ENCODE measurements around the gene RTRAF.

Gene RTRAF

GRCh38 chr14:52006361-52006760 lies 17.0 kb downstream of the RTRAF start:
- Mint-ChIP-seq H3K4me1 (ENCODE audit: low read depth) (peaks cover 2% of the 10 kb centered on the region), H3K27ac (no peak overlapping the region), H3K36me3 (peaks cover 14% of the 10 kb centered on the region), H3K4me3 (no peak overlapping the region), H3K27me3 (no peaks in the 10 kb centered on the region), H3K9me3 (ENCODE audit: low read depth) (no peaks in the 10 kb centered on the region)

GRCh38 chr14:52007211-52007610 lies 17.9 kb downstream of the RTRAF start:
- peaks cover 2% of the 10 kb centered on the region for H3K4me1 Mint-ChIP-seq (ENCODE audit: low read depth)
- no peaks in the 10 kb centered on the region for H3K27me3 Mint-ChIP-seq
- peaks cover 15% of the 10 kb centered on the region for H3K36me3 Mint-ChIP-seq
- no peak overlapping the region for H3K4me3 Mint-ChIP-seq
- H3K9me3 Mint-ChIP-seq (ENCODE audit: low read depth) = no peaks in the 10 kb centered on the region
- H3K27ac Mint-ChIP-seq = no peak overlapping the region

- Mint-ChIP-seq H3K9me3 (ENCODE audit: low read depth) (no peaks in the 10 kb centered on the region), H3K27ac (no peak overlapping the region), H3K4me3 (no peak overlapping the region), H3K27me3 (no peaks in the 10 kb centered on the region), H3K4me1 (ENCODE audit: low read depth) (peaks cover 2% of the 10 kb centered on the region), H3K36me3 (peaks cover 17% of the 10 kb centered on the region)
Observed at GRCh38 chr14:52007637-52008036, 18.3 kb downstream of the RTRAF start.

GRCh38 chr14:52008136-52008535 lies 18.8 kb downstream of the RTRAF start:
- H3K27ac Mint-ChIP-seq = peak overlapping the region; percentile 8
- peaks cover 2% of the 10 kb centered on the region for H3K4me1 Mint-ChIP-seq (ENCODE audit: low read depth)

DNA sequence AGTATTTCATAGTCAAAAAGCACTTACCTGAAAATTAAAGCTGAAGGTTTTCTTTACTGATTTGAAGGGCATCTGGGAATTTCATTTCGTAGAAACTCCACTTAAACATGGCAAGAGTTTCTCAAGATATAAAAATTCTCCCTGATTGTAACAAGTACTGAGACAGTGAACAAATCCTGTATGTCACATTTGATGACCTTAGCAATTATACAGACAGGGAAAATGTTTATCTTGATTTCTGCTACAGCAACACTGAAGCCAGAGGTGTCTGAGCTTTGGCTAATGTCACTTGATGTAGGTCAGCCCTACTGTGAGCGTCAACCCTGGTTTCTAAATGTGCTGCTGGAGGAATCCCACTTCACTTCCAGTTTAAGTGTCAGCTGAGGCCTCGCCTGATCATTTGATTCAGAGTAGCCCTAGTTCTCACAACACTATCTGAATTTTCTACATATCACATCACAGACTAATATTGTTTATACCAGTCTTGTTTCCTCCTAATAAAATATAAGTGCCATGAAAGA lies 20.9 kb downstream of the RTRAF start:
- Mint-ChIP-seq H3K27ac (no peak overlapping the region), H3K36me3 (peaks cover 16% of the 10 kb centered on the region), H3K27me3 (no peaks in the 10 kb centered on the region), H3K4me1 (ENCODE audit: low read depth) (no peaks in the 10 kb centered on the region), H3K4me3 (no peak overlapping the region), H3K9me3 (ENCODE audit: low read depth) (no peaks in the 10 kb centered on the region)

More at GRCh38 chr14:52008136-52008535, 18.8 kb downstream of the RTRAF start:
- H3K36me3 Mint-ChIP-seq = peaks cover 17% of the 10 kb centered on the region
- H3K27me3 Mint-ChIP-seq = no peaks in the 10 kb centered on the region
- no peak overlapping the region for H3K4me3 Mint-ChIP-seq
- H3K9me3 Mint-ChIP-seq (ENCODE audit: low read depth) = no peaks in the 10 kb centered on the region

DNA sequence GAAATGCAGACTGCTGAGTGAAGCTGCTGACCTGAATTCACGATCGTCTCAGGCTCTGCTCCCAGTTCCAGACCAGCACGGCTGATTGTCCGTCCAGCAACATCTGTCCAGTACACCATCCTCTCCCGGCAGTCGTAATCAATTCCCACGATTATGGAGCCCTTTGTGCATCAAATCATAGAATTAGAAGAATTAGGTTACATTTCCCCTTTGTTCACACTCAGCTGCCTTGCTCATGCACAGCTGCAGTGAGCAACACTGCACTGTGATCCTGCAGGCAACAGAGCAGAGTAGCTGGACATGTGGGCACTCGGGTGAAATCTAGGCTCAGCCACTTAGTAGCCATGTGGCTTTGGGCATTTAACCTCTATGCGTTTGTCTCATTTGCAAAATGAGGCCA lies 22.2 kb downstream of the RTRAF start:
- Mint-ChIP-seq H3K4me1 (ENCODE audit: low read depth) (no peaks in the 10 kb centered on the region), H3K4me3 (no peak overlapping the region), H3K36me3 (peaks cover 13% of the 10 kb centered on the region), H3K27ac (no peak overlapping the region), H3K27me3 (peaks cover under 1% of the 10 kb centered on the region), H3K9me3 (ENCODE audit: low read depth) (no peaks in the 10 kb centered on the region)

DNA sequence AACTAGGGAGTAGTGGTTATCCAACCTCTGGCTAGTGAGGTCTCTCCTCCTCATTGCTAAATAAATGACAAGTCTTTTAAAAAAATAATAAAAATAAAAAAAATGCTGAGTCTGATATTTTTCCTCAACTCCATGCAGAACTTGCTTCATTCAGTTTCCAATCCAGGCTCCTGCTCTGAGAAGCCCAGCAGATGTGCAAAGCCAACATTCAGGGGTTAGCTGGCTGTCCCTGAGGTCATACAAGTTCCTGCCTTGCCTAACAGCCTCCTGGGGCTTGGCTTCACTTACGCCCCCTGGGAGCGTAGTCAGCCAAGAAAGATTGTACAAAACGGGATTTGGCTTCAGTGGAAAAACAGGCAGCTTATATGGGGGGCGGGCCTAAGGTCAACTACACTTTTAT lies 23.3 kb downstream of the RTRAF start:
- H3K27me3 Mint-ChIP-seq = peaks cover 5% of the 10 kb centered on the region
- peaks cover 11% of the 10 kb centered on the region for H3K36me3 Mint-ChIP-seq
- no peaks in the 10 kb centered on the region for H3K9me3 Mint-ChIP-seq (ENCODE audit: low read depth)
- no peak overlapping the region for H3K4me3 Mint-ChIP-seq
- H3K4me1 Mint-ChIP-seq (ENCODE audit: low read depth) = no peaks in the 10 kb centered on the region
- H3K27ac Mint-ChIP-seq = no peak overlapping the region

DNA sequence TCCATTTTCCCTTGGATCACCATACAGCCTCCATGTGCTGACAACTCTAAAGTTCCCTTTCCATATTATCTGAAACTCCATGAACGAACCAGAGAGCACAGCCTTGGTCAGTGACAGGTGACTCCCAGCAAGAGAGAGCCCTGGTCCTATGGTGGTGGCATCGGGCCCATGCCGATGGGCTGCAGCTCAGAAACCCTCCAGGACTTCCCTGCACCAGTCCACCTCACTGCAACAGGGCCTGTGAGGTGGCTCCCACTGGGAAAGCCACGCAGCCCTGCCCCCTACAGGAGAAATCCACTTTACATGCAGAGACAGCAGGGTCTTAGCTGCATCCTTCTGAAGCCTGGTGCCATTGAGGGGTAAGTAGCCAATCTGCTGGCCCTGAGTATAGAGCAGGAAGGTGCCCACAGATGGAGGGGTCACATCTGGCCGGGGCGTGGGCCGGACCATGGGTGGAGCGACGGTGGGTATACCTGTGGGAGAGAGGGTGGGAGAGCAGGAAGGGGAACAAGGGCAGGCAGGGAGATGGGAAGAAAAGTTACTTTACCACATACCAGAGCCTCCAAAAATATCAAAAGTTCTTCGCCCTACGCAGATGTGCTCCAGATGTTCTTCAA lies 24.7 kb downstream of the RTRAF start:
- Mint-ChIP-seq H3K4me3 (no peak overlapping the region), H3K36me3 (peaks cover 8% of the 10 kb centered on the region), H3K27me3 (peaks cover 7% of the 10 kb centered on the region), H3K27ac (no peak overlapping the region), H3K9me3 (ENCODE audit: low read depth) (no peaks in the 10 kb centered on the region), H3K4me1 (ENCODE audit: low read depth) (no peaks in the 10 kb centered on the region)

- peaks cover 7% of the 10 kb centered on the region for H3K27me3 Mint-ChIP-seq
- H3K4me1 Mint-ChIP-seq (ENCODE audit: low read depth) = peaks cover 2% of the 10 kb centered on the region
- H3K27ac Mint-ChIP-seq = no peak overlapping the region
- no peak overlapping the region for H3K4me3 Mint-ChIP-seq
- H3K9me3 Mint-ChIP-seq (ENCODE audit: low read depth) = no peaks in the 10 kb centered on the region
- H3K36me3 Mint-ChIP-seq = peaks cover 8% of the 10 kb centered on the region
Observed at GRCh38 chr14:52014601-52015267, 25.4 kb downstream of the RTRAF start.

DNA sequence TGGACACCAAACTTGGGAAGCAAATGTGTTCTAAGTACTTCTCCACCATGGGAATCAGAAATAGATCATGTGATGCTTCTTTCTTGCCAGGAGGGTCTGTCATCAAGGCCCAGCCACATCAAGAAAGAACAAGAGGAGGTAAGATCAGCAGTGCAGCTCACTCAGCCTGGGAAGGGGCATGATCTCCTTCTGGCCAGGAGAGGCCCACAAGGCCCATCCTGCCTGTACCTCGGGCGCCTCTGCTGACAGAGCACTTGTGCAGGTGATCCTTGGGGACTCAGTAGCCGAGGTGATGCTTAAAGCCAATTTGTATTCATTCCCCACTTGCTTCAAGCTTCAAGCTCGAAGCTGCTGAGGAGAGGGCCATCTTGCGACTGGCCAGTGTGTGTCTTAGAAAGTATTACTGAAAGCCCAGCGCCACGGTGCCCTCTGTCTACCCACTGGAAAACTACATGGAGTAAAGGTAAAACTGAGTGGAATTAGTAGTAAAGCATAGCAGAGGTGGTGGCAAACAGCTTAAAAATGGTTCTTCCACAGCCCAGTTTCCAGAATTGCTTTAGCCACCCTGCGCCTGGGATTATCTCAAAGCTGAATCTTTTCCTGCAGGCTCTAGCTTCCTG lies 26.2 kb downstream of the RTRAF start:
- H3K4me1 Mint-ChIP-seq (ENCODE audit: low read depth) = peaks cover 9% of the 10 kb centered on the region
- H3K36me3 Mint-ChIP-seq = peaks cover 8% of the 10 kb centered on the region
- H3K27ac Mint-ChIP-seq = no peak overlapping the region
- H3K27me3 Mint-ChIP-seq = peaks cover 7% of the 10 kb centered on the region
- no peaks in the 10 kb centered on the region for H3K9me3 Mint-ChIP-seq (ENCODE audit: low read depth)
- H3K4me3 Mint-ChIP-seq = no peak overlapping the region

GRCh38 chr14:52018252-52018651 lies 28.9 kb downstream of the RTRAF start:
- no peaks in the 10 kb centered on the region for H3K9me3 Mint-ChIP-seq (ENCODE audit: low read depth)
- no peak overlapping the region for H3K27ac Mint-ChIP-seq
- H3K4me3 Mint-ChIP-seq = no peak overlapping the region
- peaks cover 2% of the 10 kb centered on the region for H3K36me3 Mint-ChIP-seq
- H3K4me1 Mint-ChIP-seq (ENCODE audit: low read depth) = peaks cover 28% of the 10 kb centered on the region
- H3K27me3 Mint-ChIP-seq = peaks cover 7% of the 10 kb centered on the region

DNA sequence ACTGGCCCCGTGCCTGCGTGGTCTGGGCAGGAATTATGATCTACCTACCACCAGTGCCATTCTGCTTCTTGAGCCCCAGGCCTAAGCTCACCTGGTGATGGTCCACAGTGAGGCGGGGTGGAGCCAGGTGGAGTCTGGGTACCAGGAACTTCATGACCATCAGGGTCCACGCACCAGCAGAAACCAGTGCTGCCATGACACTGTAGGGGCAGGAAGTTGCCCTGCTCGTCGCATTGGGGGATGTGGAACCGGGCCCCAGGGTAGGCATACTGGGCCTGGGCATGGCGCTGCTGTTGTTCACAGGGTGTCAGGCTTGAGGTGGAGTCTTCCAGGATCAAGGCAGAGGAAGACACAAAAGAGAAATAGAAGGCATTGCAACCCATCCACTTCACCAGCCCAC lies 29.6 kb downstream of the RTRAF start:
- Mint-ChIP-seq H3K4me3 (no peak overlapping the region), H3K27me3 (peaks cover 7% of the 10 kb centered on the region)

DNA sequence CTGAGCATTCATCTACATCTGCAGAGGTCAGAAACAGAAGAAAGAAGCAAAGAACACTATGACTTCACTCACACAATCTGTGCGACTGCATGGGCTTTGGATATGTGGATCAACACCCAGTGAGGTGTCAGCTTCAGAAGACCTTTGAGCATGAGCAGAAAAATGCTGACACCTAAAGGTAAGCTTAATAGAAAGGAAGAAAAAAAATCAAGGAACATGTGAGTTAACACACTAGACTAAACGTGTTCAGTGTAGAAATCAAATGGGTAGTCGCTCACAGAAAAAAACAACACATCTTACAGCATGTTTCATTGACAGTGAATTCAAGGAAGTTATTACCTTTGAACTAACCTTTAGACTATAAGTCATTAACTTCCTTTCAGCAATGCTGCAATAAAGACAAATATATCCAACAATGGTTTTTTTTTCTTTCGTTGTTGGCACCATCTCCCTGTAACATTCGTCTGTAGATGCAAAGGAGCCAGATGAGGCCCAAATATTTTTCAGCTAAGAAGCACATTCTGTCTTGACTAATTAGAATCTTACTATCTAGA lies 30.9 kb downstream of the RTRAF start:
- Mint-ChIP-seq H3K9me3 (ENCODE audit: low read depth) (peaks cover 3% of the 10 kb centered on the region), H3K4me1 (ENCODE audit: low read depth) (peaks cover 28% of the 10 kb centered on the region), H3K4me3 (peak overlapping the region; percentile 46), H3K36me3 (peaks cover 5% of the 10 kb centered on the region), H3K27me3 (peaks cover 7% of the 10 kb centered on the region), H3K27ac (no peak overlapping the region)

More for the DNA sequence above, 29.6 kb downstream of the RTRAF start:
- H3K4me1 Mint-ChIP-seq (ENCODE audit: low read depth) = peaks cover 28% of the 10 kb centered on the region
- H3K36me3 Mint-ChIP-seq = peaks cover 2% of the 10 kb centered on the region
- no peaks in the 10 kb centered on the region for H3K9me3 Mint-ChIP-seq (ENCODE audit: low read depth)
- no peak overlapping the region for H3K27ac Mint-ChIP-seq

DNA sequence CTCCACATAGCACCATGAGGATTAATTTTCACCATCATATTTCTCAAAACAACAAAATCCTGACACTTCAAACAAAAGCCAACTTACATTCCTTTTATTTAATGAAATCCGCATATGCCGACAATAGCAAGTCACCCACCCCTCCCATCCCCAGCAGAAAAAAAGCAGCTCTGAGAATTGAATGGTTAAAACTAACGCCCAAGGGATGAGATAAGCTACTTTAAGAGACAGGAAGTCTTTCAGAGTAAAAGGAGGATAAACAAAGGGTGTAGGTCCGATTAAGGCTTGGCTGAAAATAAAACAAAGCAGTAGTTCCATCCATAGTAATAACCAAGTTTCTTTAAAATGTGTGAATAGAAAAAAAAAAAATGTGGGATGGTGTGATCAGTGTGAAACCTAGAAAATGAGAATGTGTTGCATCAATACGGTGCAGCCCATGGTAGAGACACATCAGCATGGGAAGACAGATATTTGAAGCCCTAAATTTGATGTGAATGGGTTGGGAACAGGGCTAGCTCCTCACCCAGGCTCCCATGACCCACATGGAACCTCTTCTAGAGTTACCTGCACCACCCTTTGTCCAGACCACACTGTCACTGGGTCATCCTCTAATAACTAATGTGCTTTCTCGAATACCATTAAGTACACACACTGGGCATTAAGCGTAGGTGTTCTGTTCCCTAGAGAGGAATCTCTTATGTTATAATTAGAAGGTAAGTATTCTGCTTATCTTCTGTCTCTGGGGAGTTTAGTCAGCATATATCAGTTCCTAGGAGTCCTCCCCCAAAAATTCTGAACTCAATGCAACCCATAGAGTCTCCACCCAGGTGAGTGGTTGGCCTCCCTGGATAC lies 31.7 kb downstream of the RTRAF start:
- peaks cover 5% of the 10 kb centered on the region for H3K36me3 Mint-ChIP-seq

More for the DNA sequence above, 31.7 kb downstream of the RTRAF start:
- H3K9me3 Mint-ChIP-seq (ENCODE audit: low read depth) = peaks cover 3% of the 10 kb centered on the region
- H3K4me3 Mint-ChIP-seq = peak overlapping the region; percentile 32
- peaks cover 28% of the 10 kb centered on the region for H3K4me1 Mint-ChIP-seq (ENCODE audit: low read depth)
- H3K27ac Mint-ChIP-seq = peak overlapping the region; percentile 54
- H3K27me3 Mint-ChIP-seq = peaks cover 7% of the 10 kb centered on the region
